KOPT-K1 (cell line): ENCODE data around the gene SETBP1.

Source experiments
- H3K27ac ChIP-seq: fragments of 200-600 bp; sonication (generic); 2 replicates; pipeline ENCODE4 v1.5.1; 2016; ENCODE audit warnings: antibody characterized with exemption, mild to moderate bottlenecking, low read depth, low read length; ENCODE audit not compliant: poor library complexity, severe bottlenecking
- H3K36me3 ChIP-seq: fragments of 200-600 bp; sonication (generic); 2 replicates; pipeline ENCODE4 v1.5.1; 2017; ENCODE audit warnings: antibody characterized with exemption, mild to moderate bottlenecking, low read length, moderate library complexity; ENCODE audit not compliant: insufficient read depth
- H3K9me3 ChIP-seq: fragments of 200-600 bp; sonication (generic); 2 replicates; pipeline ENCODE4 v1.5.1; 2017; ENCODE audit warnings: antibody characterized with exemption, low read length, mild to moderate bottlenecking; ENCODE audit not compliant: insufficient read depth, poor library complexity, severe bottlenecking

SETBP1 gene

DNA sequence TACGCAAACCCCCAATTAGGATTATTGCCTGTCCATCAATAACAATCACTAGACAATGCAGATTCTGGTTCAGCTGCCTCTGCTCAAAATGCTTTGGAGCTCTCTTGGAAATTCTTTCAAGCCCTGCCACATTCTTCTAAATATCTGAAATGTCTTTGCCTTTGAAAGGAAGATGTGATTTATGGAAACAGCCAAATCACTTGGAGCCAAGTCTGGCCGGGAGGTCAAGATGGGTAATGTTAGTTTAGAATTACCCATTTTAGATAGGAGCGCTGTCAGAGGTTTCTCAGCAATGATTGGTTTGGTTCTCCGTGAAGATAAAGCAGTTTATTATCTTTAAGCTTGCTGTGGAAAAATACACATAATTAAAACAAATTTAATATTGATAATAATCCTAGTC is 306.7 kb downstream of the SETBP1 start:
- H3K27ac ChIP-seq = no peak overlapping the region
- H3K36me3 ChIP-seq = no peaks in the 10 kb centered on the region
- no peaks in the 10 kb centered on the region for H3K9me3 ChIP-seq

DNA sequence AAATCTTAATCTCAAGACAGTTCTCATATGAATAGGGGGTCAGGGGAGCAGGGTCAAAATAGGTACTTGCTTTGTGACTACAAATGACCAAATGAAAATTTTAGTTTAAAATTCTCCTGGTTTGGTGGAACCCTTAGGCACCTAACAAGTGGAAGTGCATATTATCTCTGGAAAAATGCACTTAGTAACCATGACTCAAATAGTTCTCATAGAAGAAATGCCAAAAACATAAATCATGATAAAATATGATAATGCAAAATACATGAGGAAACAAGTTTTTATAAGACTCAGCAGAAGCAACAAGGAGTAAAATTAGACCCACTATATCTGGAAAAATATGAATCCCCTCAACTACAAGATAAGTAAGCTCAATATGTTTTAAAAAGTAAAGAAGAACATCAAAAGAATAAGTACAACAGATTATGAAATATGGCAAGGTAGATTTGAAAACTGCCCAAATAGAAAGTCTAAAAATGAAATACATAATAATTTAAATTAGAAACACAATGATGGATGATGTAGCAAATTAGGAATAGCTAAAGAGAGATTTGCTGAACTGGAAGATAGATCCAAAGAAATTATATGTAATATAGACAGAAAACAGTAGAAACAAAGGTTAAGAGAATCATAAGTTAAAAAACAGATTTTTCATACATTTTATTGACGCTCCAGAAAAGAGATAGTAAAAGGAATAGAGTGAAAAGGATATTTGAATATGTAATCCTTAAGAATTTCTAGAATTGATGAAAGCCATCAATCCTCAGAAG is 308.3 kb downstream of the SETBP1 start:
- H3K36me3 ChIP-seq = no peaks in the 10 kb centered on the region
- no peak overlapping the region for H3K27ac ChIP-seq
- no peaks in the 10 kb centered on the region for H3K9me3 ChIP-seq

DNA sequence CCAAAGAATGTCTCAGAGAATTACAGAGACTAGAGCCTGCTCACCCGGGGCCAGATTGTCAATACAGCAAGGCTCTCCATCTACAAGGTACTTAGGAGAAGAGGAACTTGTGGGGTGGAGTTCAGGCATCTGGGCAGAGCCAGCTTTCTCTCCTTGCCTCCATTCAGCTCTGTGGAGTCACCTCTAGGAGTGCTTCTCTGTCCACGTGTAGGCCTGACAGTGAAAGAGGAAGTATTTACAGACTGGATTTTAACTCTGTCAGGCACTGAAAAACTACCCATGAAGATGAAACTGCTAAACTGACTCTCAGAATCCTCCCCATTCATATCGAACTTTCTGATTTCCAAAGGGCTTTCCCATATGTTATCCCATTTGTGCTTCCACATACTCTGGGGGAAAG is 315.6 kb downstream of the SETBP1 start:
- no peak overlapping the region for H3K27ac ChIP-seq
- no peaks in the 10 kb centered on the region for H3K36me3 ChIP-seq

DNA sequence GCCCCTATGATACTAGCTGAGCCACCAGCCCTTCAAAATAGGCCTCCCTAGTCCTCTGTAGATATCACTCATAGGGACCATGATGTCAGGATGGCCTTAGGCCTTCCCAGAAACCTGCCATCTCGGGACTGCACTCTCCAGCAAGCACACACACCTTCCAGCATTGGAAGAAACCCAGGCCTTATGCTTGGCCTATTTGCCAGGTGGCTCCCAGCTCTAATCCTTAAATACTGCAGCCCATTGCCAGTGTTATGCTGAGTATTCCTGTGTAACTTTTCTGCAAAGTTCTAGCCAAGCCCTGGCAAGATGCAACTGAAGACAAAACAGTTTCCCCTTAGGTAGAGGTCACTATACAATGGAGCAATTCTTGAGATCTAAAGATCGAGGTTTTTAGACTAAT is 316.5 kb downstream of the SETBP1 start:
- Histone ChIP-seq H3K9me3 (no peaks in the 10 kb centered on the region), H3K27ac (no peak overlapping the region), H3K36me3 (no peaks in the 10 kb centered on the region)

More for the DNA sequence above, 315.6 kb downstream of the SETBP1 start:
- H3K9me3 ChIP-seq = no peaks in the 10 kb centered on the region

DNA sequence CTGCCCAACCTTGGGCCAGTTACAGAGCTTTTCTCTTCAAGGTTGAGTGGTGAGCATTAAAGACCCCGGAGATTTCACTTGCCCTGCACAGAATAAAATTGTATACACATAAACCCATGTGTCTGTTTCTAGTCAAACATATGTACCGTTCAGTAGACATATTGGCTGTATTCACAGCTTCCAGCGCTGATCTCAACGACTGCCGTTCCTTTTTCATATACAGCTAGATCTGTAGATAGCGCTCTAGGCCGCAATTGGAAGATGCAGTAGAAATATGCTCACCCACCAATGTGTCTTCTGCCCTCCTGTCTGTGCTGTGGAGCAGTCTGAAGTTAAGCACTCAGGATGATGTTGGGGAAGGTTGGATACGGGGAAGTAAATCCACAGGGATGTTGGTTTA is 317.7 kb downstream of the SETBP1 start:
- no peak overlapping the region for H3K27ac ChIP-seq

DNA sequence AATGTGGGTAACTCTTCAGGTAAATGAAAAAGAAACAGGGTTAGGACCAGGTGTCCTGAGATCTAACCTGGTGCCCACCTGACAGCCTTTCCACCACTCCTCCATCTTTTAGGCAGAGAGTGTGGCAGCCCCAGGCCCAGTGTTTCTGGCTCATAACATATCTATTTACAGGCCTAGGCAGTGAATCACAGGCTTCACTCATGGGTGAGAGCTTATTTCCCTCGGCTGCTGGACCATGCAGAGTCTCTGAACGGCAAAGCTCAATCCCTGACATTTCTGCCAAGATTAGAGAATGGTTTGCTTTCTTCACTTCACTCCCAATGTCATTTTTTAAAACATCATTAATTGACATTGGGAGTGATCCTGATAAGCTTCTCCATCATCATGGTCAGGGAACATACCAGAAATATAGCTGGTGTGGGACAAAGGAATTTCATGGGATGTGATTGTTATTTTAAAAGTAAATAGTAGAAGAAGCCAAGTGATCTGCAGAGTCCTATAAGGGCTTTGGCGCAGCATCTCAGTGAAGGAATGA is 323.9 kb downstream of the SETBP1 start:
- Histone ChIP-seq H3K9me3 (no peaks in the 10 kb centered on the region), H3K27ac (no peak overlapping the region), H3K36me3 (no peaks in the 10 kb centered on the region)

More for the DNA sequence above, 317.7 kb downstream of the SETBP1 start:
- Histone ChIP-seq H3K9me3 (no peaks in the 10 kb centered on the region), H3K36me3 (no peaks in the 10 kb centered on the region)

DNA sequence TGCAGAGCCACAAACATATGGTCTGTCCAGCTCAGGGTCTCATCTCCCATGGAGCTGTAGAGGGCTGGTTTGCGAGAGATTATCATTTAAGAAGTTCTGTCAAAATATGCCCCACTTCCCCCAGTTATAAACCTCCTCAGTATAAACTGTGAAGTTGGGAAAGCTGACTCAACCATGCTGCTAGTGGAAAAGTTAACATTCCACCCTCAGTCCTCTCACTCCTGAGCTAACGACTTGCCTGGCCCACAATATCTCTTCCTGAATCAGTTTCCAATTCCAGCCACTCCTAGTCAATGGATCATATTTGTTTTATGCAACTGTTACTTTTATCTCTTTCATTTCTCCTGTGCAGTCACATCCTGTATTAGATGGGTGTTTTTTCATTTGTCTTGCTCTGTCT is 326.2 kb downstream of the SETBP1 start:
- no peak overlapping the region for H3K27ac ChIP-seq
- no peaks in the 10 kb centered on the region for H3K9me3 ChIP-seq
- no peaks in the 10 kb centered on the region for H3K36me3 ChIP-seq

DNA sequence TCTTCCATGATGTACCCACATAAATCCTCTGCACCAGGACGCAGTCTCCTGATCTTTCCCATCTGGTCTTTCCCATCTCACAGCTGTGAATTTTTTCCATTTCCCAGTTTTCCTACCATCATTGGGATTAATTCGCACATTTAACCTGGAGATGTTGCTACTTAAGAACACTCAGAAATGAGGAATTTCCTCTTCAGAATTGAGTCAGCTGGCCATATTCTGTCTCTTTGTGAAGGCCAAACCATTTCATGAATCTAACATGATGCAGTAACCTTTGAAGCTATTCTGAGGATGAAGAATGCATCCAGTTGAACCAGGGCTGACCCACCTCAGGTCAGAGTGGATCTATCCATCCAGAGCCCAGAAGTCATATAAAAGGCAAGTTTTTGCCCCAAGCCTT is 326.8 kb downstream of the SETBP1 start:
- Histone ChIP-seq H3K9me3 (no peaks in the 10 kb centered on the region), H3K27ac (no peak overlapping the region), H3K36me3 (no peaks in the 10 kb centered on the region)

DNA sequence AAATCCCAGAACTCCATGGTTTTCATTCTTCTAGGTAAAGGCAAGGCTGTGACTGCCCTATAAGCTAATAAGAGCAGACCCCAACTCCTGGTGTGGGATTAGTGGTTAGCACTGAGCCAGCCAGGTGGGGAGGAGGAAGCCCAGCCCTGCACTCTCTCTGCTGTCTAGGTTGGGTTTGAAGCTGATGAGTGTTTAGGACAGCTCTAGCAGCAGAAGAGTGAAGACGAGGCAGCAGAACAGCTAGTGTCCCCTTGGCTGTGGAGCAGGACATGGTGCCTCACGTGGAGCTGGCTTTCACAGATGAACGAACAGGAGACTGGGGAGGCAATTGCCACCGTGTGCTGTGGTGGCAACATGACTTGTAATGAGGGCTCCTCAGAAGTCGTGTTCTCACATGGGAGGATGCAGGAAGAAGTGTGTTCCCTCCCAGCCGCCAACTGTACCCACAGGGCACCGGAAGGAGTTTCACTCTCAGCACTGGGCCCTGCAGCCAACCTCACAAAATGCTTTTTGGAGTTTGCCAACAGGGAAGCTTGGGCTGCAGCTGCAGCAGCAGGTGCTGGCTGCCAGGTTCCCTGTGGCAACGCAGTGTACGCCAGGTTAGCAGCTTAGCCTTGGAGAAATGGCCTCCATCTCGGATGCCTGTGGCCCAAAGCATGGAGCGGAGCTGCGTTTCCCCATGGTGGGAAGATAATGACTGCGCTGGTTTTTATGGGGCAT is 328.2 kb downstream of the SETBP1 start:
- peak overlapping the region; percentile 27 for H3K27ac ChIP-seq
- H3K36me3 ChIP-seq = no peaks in the 10 kb centered on the region
- H3K9me3 ChIP-seq = no peaks in the 10 kb centered on the region

DNA sequence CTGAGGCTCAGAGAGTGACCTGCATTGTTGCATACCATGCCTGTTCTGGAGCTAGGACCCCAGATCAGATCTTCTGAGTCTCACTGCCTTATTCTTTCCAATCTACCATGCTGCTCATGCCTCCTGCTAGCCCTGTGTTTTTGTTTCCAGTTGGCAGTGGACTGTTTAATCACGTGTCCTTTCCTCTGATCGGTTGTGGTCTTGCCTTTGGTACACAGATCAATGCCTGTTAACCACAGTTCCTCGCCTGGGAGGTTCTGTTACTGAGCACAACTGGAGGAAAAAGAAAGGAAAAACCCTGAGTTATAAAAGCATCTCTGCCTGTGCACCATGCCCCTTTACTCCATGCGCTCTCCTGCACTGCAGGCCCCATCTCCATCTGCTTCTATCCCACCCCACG is 329.1 kb downstream of the SETBP1 start:
- Histone ChIP-seq H3K9me3 (no peaks in the 10 kb centered on the region), H3K36me3 (no peaks in the 10 kb centered on the region), H3K27ac (no peak overlapping the region)

DNA sequence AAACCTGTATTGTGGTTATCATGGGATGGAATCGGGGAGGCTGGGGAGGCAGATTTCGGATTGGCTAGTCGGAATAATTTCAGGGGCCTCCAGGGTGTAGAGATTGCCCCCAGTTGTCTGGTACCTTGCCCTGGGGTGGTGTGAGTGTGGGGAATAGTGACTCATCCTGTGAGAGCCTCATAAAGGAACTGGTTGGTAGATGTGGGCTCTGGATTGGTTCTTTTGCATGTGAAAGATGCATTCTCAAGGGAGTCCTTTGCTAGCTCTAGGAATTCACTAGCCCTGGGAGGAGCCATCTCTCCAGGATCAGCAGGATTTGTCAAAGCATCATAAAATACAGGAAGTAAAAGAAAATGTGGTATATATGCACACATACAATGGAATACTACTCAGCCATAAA is 331.6 kb downstream of the SETBP1 start:
- Histone ChIP-seq H3K9me3 (no peaks in the 10 kb centered on the region), H3K27ac (no peak overlapping the region), H3K36me3 (no peaks in the 10 kb centered on the region)

DNA sequence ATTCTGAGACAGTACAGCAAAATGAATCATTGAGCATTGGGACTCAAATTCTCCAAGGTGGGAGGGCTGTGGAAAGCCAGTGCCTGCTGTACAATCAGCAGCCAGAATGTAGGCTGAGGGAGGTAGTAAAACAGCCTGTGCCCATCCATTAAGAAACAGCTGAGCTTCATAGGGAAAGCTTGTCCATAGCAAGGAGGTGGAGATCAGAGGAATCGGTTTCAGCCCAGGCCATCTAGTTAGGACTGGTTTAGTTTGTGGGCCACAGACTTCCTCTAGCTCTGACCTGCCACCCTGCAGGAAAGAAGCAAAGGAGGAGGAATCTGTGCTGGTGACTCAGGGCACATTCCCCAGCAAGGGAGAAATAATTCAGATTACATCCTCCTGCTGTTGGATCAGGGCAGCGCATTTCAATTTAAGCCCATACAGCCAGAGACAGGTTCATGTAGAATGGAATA is 333.4 kb downstream of the SETBP1 start:
- Histone ChIP-seq H3K36me3 (no peaks in the 10 kb centered on the region), H3K9me3 (no peaks in the 10 kb centered on the region), H3K27ac (no peak overlapping the region)

DNA sequence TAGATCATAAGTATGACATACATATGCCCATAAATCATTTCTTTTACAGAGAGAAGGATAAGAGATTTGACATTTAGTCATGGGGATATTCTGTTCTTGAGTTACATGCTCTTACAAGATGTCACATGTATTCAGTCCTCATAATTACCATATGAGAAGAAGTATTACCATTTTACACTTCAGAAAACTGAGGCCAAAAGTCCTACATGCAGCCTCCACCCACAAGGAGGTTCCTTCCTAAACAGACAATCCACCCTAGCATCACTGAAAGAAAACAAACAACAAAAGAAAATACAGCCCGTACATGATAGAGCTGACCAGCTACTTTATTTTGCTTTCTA is 335.1 kb downstream of the SETBP1 start:
- H3K9me3 ChIP-seq = no peaks in the 10 kb centered on the region
- no peaks in the 10 kb centered on the region for H3K36me3 ChIP-seq
- no peak overlapping the region for H3K27ac ChIP-seq

DNA sequence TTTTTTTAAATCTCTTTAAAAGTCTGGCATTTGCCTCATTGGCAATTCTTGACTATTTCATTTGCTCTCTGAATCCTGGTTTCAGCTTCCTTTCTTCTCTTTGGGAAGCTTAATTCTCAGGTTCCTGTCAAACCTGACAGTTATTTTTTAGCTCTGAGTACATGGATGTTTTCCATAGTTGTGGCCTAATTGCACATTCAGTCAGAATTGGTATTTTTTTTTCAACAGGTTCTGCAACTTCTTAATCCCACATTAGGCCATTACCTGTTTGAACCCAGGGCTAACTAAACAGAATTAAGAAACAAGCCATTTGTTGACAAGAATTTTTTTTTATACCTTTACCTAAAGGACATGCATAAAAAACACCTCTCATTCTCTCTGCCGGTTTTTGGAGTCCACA is 338.8 kb downstream of the SETBP1 start:
- Histone ChIP-seq H3K9me3 (no peaks in the 10 kb centered on the region), H3K36me3 (no peaks in the 10 kb centered on the region), H3K27ac (no peak overlapping the region)

DNA sequence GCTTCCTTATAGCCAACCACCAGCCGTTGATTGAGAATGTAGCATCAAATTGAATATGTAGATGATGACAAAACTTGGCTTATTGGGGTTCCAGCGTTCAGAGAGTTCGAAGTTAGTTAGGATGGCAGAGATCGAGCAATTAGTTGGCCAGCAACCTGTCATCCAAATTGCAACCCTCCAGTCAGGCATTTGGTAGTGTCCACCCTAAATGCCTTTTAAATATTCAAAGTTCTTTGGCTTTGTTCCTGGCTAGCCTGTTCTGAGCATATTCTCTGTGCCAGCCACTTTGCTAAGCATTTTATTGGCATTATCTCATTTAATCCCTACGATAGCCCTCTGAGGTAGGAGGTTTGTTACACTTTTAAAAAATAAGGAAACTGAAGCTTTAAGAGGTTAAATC is 342.8 kb downstream of the SETBP1 start:
- Histone ChIP-seq H3K27ac (no peak overlapping the region), H3K36me3 (no peaks in the 10 kb centered on the region), H3K9me3 (no peaks in the 10 kb centered on the region)
